Stimulated activated CD4-positive, alpha-beta T cell treated with anti-CD3 and anti-CD28 coated beads, Interleukin-2, amount 100 ng/mL, for 24 hours (primary cell): Measurements from ENCODE around the gene CTSD.
"Not testable (repeated sequence)": the region's sequence is repeated elsewhere in the genome, so short reads cannot be mapped to it uniquely, and the experiment has no call there.

Source experiments
- DNase-seq, 2 donors: peaks; one replicate each; pipeline ENCODE4 v3.0.0-alpha.2; 2020

The CTSD gene

GRCh38 chr11:1782031-1782590 lies 18.4 kb upstream of the CTSD start:
- no peak for DNase-seq

- DNase-seq: no peak
Observed at GRCh38 chr11:1781593-1781975, 17.9 kb upstream of the CTSD start.

GRCh38 chr11:1780700-1781592 lies 17.2 kb upstream of the CTSD start:
- DNase-seq: no peak

GRCh38 chr11:1779806-1780699 lies 16.3 kb upstream of the CTSD start:
- no peak for DNase-seq

GRCh38 chr11:1779034-1779805 lies 15.5 kb upstream of the CTSD start:
- DNase-seq: no peak

- no peak for DNase-seq
Observed at GRCh38 chr11:1778141-1778911, 14.6 kb upstream of the CTSD start.

- DNase-seq: no peak
Observed at GRCh38 chr11:1777737-1778136, 14.0 kb upstream of the CTSD start.

GRCh38 chr11:1776944-1777715 lies 13.4 kb upstream of the CTSD start:
- DNase-seq: no peak

- no peak for DNase-seq
Observed at GRCh38 chr11:1776331-1776851, 12.7 kb upstream of the CTSD start.

GRCh38 chr11:1774886-1775285 lies 11.2 kb upstream of the CTSD start:
- no peak for DNase-seq

GRCh38 chr11:1773994-1774550 lies 10.3 kb upstream of the CTSD start:
- DNase-seq: no peak

- DNase-seq: no peak
Observed at GRCh38 chr11:1773131-1773993, 9.6 kb upstream of the CTSD start.

- DNase-seq: peak; percentile 53 to 68
Observed at GRCh38 chr11:1772270-1773130, 8.8 kb upstream of the CTSD start.

- DNase-seq: no peak
Observed at GRCh38 chr11:1771700-1772099, 8.0 kb upstream of the CTSD start.

- no peak for DNase-seq
Observed at GRCh38 chr11:1771273-1771672, 7.5 kb upstream of the CTSD start.

- no peak for DNase-seq
Observed at GRCh38 chr11:1770528-1770927, 6.8 kb upstream of the CTSD start.

GRCh38 chr11:1770061-1770460 lies 6.3 kb upstream of the CTSD start:
- DNase-seq: no peak

GRCh38 chr11:1769304-1769936 lies 5.7 kb upstream of the CTSD start:
- DNase-seq: not testable (repeated sequence)
